H9 (cell line): ENCODE results near the gene INSRR. TPM values are rescaled to one million over a fixed set of nuclear protein-coding genes. Genes with fewer than 3 reads are reported as not detected.

Experiments
- DNase-seq: peaks from one replicate; pipeline ENCODE4 v3.0.0-alpha.2; 2017
- H2AFZ ChIP-seq: one replicate; pipeline ENCODE4 v1.6.1; 2013; ENCODE audit warnings: mild to moderate bottlenecking, low read length, control low read depth, moderate library complexity
- H2AK5ac ChIP-seq: 2 replicates; pipeline ENCODE4 v1.6.1; 2013; ENCODE audit warnings: low read length, control low read depth, mixed read lengths; ENCODE audit not compliant: insufficient read length
- H2BK120ac ChIP-seq: one replicate; pipeline ENCODE4 v1.6.1; 2013; ENCODE audit warnings: low read depth, mild to moderate bottlenecking, low read length, control low read depth, inconsistent platforms; ENCODE audit not compliant: poor library complexity, severe bottlenecking
- H2BK12ac ChIP-seq: 2 replicates; pipeline ENCODE4 v1.6.1; 2013; ENCODE audit warnings: low read length, control low read depth, mixed read lengths, low read depth; ENCODE audit not compliant: insufficient read length
- H2BK15ac ChIP-seq: 2 replicates; pipeline ENCODE4 v1.6.1; 2013; ENCODE audit warnings: low read depth, low read length, control low read depth
- H2BK20ac ChIP-seq: one replicate; pipeline ENCODE4 v1.6.1; 2013; ENCODE audit warnings: low read depth, mild to moderate bottlenecking, low read length, control low read depth, inconsistent platforms; ENCODE audit not compliant: poor library complexity, severe bottlenecking
- H2BK5ac ChIP-seq: 2 replicates; pipeline ENCODE4 v1.6.1; 2013; ENCODE audit warnings: low read length, control low read depth, mixed read lengths; ENCODE audit not compliant: insufficient read length
- H3K14ac ChIP-seq: 2 replicates; pipeline ENCODE4 v1.6.1; 2013; ENCODE audit warnings: low read length, control low read depth; ENCODE audit not compliant: insufficient read depth
- H3K18ac ChIP-seq: 2 replicates; pipeline ENCODE4 v1.6.1; 2013; ENCODE audit warnings: low read depth, mild to moderate bottlenecking, mixed read lengths, low read length, control low read depth; ENCODE audit not compliant: insufficient read length
- H3K23ac ChIP-seq: 2 replicates; pipeline ENCODE4 v1.6.1; 2013; ENCODE audit warnings: low read length, control low read depth, mixed read lengths, low read depth; ENCODE audit not compliant: insufficient read length
- H3K23me2 ChIP-seq: 2 replicates; pipeline ENCODE4 v1.6.1; 2013; ENCODE audit warnings: low read depth, mild to moderate bottlenecking, mixed read lengths, low read length, control low read depth; ENCODE audit not compliant: insufficient read length, poor library complexity, severe bottlenecking
- H3K27ac ChIP-seq: 2 replicates; pipeline ENCODE4 v1.5.1; 2013; ENCODE audit warnings: low read length, control low read depth, mixed read lengths, low read depth; ENCODE audit not compliant: insufficient read length
- H3K27me3 ChIP-seq: 2 replicates; pipeline ENCODE4 v1.6.1; 2013; ENCODE audit warnings: low read length, control low read depth, inconsistent platforms; ENCODE audit not compliant: insufficient read depth
- H3K4ac ChIP-seq: 2 replicates; pipeline ENCODE4 v1.6.1; 2013; ENCODE audit warnings: low read depth, mild to moderate bottlenecking, control low read depth, inconsistent platforms, low read length, moderate library complexity
- H3K4me1 ChIP-seq: 2 replicates; pipeline ENCODE4 v1.6.1; 2013; ENCODE audit warnings: low read length, control low read depth, inconsistent platforms; ENCODE audit not compliant: insufficient read depth
- H3K4me2 ChIP-seq: 2 replicates; pipeline ENCODE4 v1.6.1; 2013; ENCODE audit warnings: low read length, control low read depth, mixed read lengths; ENCODE audit not compliant: insufficient read length, insufficient read depth
- H3K56ac ChIP-seq: 2 replicates; pipeline ENCODE4 v1.6.1; 2013; ENCODE audit warnings: low read depth, mild to moderate bottlenecking, mixed read lengths, low read length, control low read depth; ENCODE audit not compliant: insufficient read length
- H3K79me1 ChIP-seq: 2 replicates; pipeline ENCODE4 v1.6.1; 2013; ENCODE audit warnings: low read depth, mild to moderate bottlenecking, moderate library complexity, low read length, control low read depth, inconsistent platforms; ENCODE audit not compliant: insufficient read depth, poor library complexity, severe bottlenecking
- H3K79me2 ChIP-seq: 2 replicates; pipeline ENCODE4 v1.6.1; 2013; ENCODE audit warnings: low read length, control low read depth, inconsistent platforms; ENCODE audit not compliant: insufficient read depth
- H3K9ac ChIP-seq: 2 replicates; pipeline ENCODE4 v1.6.1; 2013; ENCODE audit warnings: low read length, control low read depth, mixed read lengths; ENCODE audit not compliant: insufficient read length; ENCODE audit errors: extremely low read depth
- H3K9me3 ChIP-seq: one replicate; pipeline ENCODE4 v1.6.1; 2013; ENCODE audit warnings: low read depth, low read length, inconsistent platforms; ENCODE audit not compliant: control insufficient read depth
- H3T11ph ChIP-seq: one replicate; pipeline ENCODE4 v1.6.1; 2013; ENCODE audit warnings: mild to moderate bottlenecking, low read length, control low read depth, inconsistent platforms
- H4K20me1 ChIP-seq: one replicate; pipeline ENCODE4 v1.6.1; 2013; ENCODE audit not compliant: control insufficient read depth, insufficient read length, insufficient read depth
- H4K5ac ChIP-seq: 2 replicates; pipeline ENCODE4 v1.6.1; 2013; ENCODE audit warnings: low read depth, mild to moderate bottlenecking, mixed read lengths, low read length, control low read depth; ENCODE audit not compliant: insufficient read length
- H4K8ac ChIP-seq: replicated peaks from 2 replicates; pipeline ENCODE4 v1.6.1; 2013; ENCODE audit warnings: low read length, control low read depth, mixed read lengths, low read depth; ENCODE audit not compliant: insufficient read length
- H4K91ac ChIP-seq: 2 replicates; pipeline ENCODE4 v1.6.1; 2013; ENCODE audit warnings: low read depth, mild to moderate bottlenecking, moderate library complexity, mixed read lengths, low read length, control low read depth; ENCODE audit not compliant: insufficient read length
- H3K27ac Mint-ChIP-seq, 3 experiments: 2 replicates in 2 of 3; 3 replicates in 1 of 3; pipeline ENCODE4 v1.8.0; 2020 to 2021; ENCODE audit warnings: mixed read lengths in 3 of 3, mild to moderate bottlenecking in 1 of 3, moderate library complexity in 1 of 3
- H3K27me3 Mint-ChIP-seq: 2 replicates; pipeline ENCODE4 v1.8.0; 2021; ENCODE audit warnings: low read depth, mild to moderate bottlenecking, moderate library complexity, mixed read lengths
- H3K36me3 Mint-ChIP-seq, 3 experiments: 2 replicates in 2 of 3; 3 replicates in 1 of 3; pipeline ENCODE4 v1.8.0; 2020 to 2021; ENCODE audit warnings: low read depth in 3 of 3, mixed read lengths in 3 of 3; ENCODE audit not compliant: insufficient read depth in 1 of 3
- H3K4me1 Mint-ChIP-seq, 2 experiments: 2 replicates each; pipeline ENCODE4 v1.8.0; 2020; ENCODE audit warnings: mixed read lengths in 2 of 2
- H3K4me3 Mint-ChIP-seq, 2 experiments: 2 replicates in 1 of 2; 3 replicates in 1 of 2; pipeline ENCODE4 v1.8.0; 2020 to 2021; ENCODE audit warnings: mild to moderate bottlenecking in 2 of 2, mixed read lengths in 2 of 2, moderate library complexity in 1 of 2
- H3K9me3 Mint-ChIP-seq, 2 experiments: 2 replicates in 1 of 2; 3 replicates in 1 of 2; pipeline ENCODE4 v1.8.0; 2020; ENCODE audit warnings: mild to moderate bottlenecking in 2 of 2, mixed read lengths in 2 of 2, moderate library complexity in 1 of 2
- WGBS: extraction: QIAGEN DNeasy Blood & Tissue Kit; methylation state at CpG from one replicate; pipeline ENCODE4 v1.1.7; 2013; ENCODE audit warnings: missing lambda C conversion rate, low lambda C conversion rate, mixed read lengths; ENCODE audit not compliant: insufficient read length; ENCODE audit errors: extremely low coverage; 5-methylcytosine and 5-hydroxymethylcytosine counted together
- total RNA-seq: library from RNA; stranded (reverse); gene quantifications from 2 replicates; pipeline ENCODE4 v1.2.1, GENCODE V29; 2021
- TF ChIP-seq, protein P1 (sequence below): fragments of 200-600 bp; sonication (generic); conservative IDR thresholded peaks from 3 replicates; pipeline ENCODE4 v1.8.0; 2021; ENCODE audit warnings: antibody characterized with exemption, mild to moderate bottlenecking

INSRR gene
- total RNA-seq, 1 experiment from 2014 or later = not detected

DNA sequence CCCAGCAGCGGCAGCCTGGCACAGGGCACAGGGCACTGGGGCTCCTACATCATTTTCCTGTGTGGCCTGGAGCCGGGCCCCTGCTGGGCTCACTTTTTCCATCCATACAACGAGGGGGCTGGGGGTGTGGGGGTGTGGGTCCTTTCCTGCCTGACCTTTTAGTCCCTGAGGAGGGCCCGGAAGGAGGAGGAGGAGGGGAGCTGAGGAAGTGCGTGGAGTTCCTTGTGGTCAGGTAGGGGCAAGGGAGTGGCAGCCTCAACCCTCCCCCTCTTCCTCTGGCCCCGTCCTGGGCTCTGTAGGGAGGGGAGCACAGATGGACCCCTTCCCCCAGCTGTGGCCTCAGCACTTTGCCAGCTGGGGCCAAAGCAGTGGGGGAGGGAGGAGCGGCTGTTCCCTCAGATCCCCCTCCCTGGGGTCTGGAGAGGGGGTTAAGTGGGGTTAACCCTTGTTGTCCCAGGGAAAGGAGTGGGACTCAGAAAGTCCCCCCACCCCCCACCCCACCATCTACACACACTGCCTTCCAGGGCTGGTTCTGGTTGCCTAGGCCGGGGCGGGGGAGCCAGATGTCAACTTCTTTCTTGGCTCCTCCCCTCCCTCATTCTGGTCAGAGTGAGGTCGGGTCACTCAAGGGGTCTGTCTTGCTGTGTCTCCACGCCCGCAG lies 7.5 kb upstream of the INSRR start:
- no peak overlapping the region for H3K27ac ChIP-seq
- H3K9ac ChIP-seq = no peak overlapping the region
- no peak overlapping the region for H2AK5ac ChIP-seq
- H3K4me1 Mint-ChIP-seq = peaks cover 2 to 27% of the 10 kb centered on the region in 2 experiments; a peak in 2 of 4 replicates
- H3K36me3 Mint-ChIP-seq = no peaks in the 10 kb centered on the region
- H3K79me2 ChIP-seq = no peaks in the 10 kb centered on the region
- TF ChIP-seq, protein P1, sequence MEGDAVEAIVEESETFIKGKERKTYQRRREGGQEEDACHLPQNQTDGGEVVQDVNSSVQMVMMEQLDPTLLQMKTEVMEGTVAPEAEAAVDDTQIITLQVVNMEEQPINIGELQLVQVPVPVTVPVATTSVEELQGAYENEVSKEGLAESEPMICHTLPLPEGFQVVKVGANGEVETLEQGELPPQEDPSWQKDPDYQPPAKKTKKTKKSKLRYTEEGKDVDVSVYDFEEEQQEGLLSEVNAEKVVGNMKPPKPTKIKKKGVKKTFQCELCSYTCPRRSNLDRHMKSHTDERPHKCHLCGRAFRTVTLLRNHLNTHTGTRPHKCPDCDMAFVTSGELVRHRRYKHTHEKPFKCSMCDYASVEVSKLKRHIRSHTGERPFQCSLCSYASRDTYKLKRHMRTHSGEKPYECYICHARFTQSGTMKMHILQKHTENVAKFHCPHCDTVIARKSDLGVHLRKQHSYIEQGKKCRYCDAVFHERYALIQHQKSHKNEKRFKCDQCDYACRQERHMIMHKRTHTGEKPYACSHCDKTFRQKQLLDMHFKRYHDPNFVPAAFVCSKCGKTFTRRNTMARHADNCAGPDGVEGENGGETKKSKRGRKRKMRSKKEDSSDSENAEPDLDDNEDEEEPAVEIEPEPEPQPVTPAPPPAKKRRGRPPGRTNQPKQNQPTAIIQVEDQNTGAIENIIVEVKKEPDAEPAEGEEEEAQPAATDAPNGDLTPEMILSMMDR = no peak
- H2AFZ ChIP-seq = no peak overlapping the region
- H3K23me2 ChIP-seq = no peaks in the 10 kb centered on the region
- WGBS = no CpG with 5 or more reads among the region's 12 CpGs
- no peaks in the 10 kb centered on the region; the same call in 1 of the 2 replicates for H3K4me1 ChIP-seq
- H3K9me3 ChIP-seq = no peaks in the 10 kb centered on the region
- H3K9me3 Mint-ChIP-seq = no peaks in the 10 kb centered on the region; a peak in 2 of 5 replicates
- peaks cover 77% of the 10 kb centered on the region for H3K27me3 Mint-ChIP-seq
- H3T11ph ChIP-seq = no peak overlapping the region
- peaks cover 28% of the 10 kb centered on the region; the same call in 1 of the 2 replicates for H3K27me3 ChIP-seq
- no peak overlapping the region for H3K56ac ChIP-seq
- no peak overlapping the region for H2BK12ac ChIP-seq
- H3K79me1 ChIP-seq = no peaks in the 10 kb centered on the region
- H2BK5ac ChIP-seq = no peak overlapping the region
- no peak overlapping the region for H2BK120ac ChIP-seq
- no peak overlapping the region; a peak in 1 of 5 replicates for H3K4me3 Mint-ChIP-seq
- H4K5ac ChIP-seq = no peak overlapping the region
- no peak overlapping the region for H4K91ac ChIP-seq
- H2BK20ac ChIP-seq = no peak overlapping the region
- no peaks in the 10 kb centered on the region for H4K20me1 ChIP-seq
- no peak overlapping the region for H3K18ac ChIP-seq
- no peak overlapping the region for H3K14ac ChIP-seq
- H2BK15ac ChIP-seq = no peak overlapping the region
- no peak overlapping the region for H3K23ac ChIP-seq
- no peak overlapping the region for H3K4ac ChIP-seq
- no peak overlapping the region for H4K8ac ChIP-seq
- DNase-seq = no peak
- H3K4me2 ChIP-seq = no peak overlapping the region
- H3K27ac Mint-ChIP-seq = no peak overlapping the region
